ENCODE results near the gene MRPL46. TPM values are rescaled to one million over a fixed set of nuclear protein-coding genes. Genes with fewer than 3 reads are reported as not detected.
A peak's percentile ranks its signal among the peaks of the same experiment; 100 is the strongest.

Gene MRPL46
- total and polyA plus RNA-seq, 2 of the 13 experiments (the other 11 are each of a cell fraction or from before 2014, with no cell fraction given) = 62.9 to 79.2 TPM

GRCh38 chr15:88465633-88466224, 1.5 kb downstream of the MRPL46 start (continued):
- TF ChIP-seq HBP1 (CRISPR knock-in tag; IDR thresholded peaks at IDR 0.05; ENCODE audit: low read depth) = no peak
- TF ChIP-seq MATR3 (CRISPR knock-in tag; IDR thresholded peaks at IDR 0.05) = no peak
- TF ChIP-seq ZFYVE20 (CRISPR knock-in tag; IDR thresholded peaks at IDR 0.05; ENCODE audit: borderline replicate concordance, low read depth) = no peak
- peak; percentile 56 for TF ChIP-seq PATZ1 (CRISPR knock-in tag; IDR thresholded peaks at IDR 0.05)
- no peak for TF ChIP-seq DNMT3B (CRISPR knock-in tag; conservative IDR thresholded peaks at IDR 0.05)
- TF ChIP-seq ZNF282 (IDR thresholded peaks at IDR 0.05; ENCODE audit: partially characterized antibody) = no peak
- no peak for TF ChIP-seq NFATC3 (CRISPR knock-in tag; IDR thresholded peaks at IDR 0.05)
- TF ChIP-seq HNF1B (CRISPR knock-in tag; IDR thresholded peaks at IDR 0.05) = peak; percentile 53; the same call in 1 of the 2 replicates
- no peak for TF ChIP-seq FOXP1 (IDR thresholded peaks at IDR 0.05)
- peak; percentile 63 for TF ChIP-seq FOXP1 (CRISPR knock-in tag; IDR thresholded peaks at IDR 0.05)
- TF ChIP-seq ZNF691 (CRISPR knock-in tag; IDR thresholded peaks at IDR 0.05; ENCODE audit: borderline replicate concordance, low read depth) = peak; percentile 33; the same call in 1 of the 2 replicates
- peak; percentile 45; the same call in 1 of the 2 replicates for TF ChIP-seq ARID4A (CRISPR knock-in tag; IDR thresholded peaks at IDR 0.05; ENCODE audit: borderline replicate concordance)
- 0 out of 2 replicates have a peak, but pooled peaks have one; percentile 21 for TF ChIP-seq SIX4 (CRISPR knock-in tag; IDR thresholded peaks at IDR 0.05)
- peak; percentile 61; the same call in 1 of the 2 replicates for TF ChIP-seq PITX1 (CRISPR knock-in tag; IDR thresholded peaks at IDR 0.05)
- peak; percentile 53; the same call in 1 of the 2 replicates for TF ChIP-seq ERF (CRISPR knock-in tag; IDR thresholded peaks at IDR 0.05)
- no peak for TF ChIP-seq ZNF251 (CRISPR knock-in tag; IDR thresholded peaks at IDR 0.05)
- no peak for TF ChIP-seq ZNF737 (CRISPR knock-in tag; IDR thresholded peaks at IDR 0.05; ENCODE audit: borderline replicate concordance)
- TF ChIP-seq ZBTB14 (CRISPR knock-in tag; IDR thresholded peaks at IDR 0.05) = no peak
- TF ChIP-seq KDM6A (CRISPR knock-in tag; IDR thresholded peaks at IDR 0.05; ENCODE audit: low read depth) = peak; percentile 62; the same call in 1 of the 2 replicates
